NCI-H524 treated with DMSO at 0.1 percent for 48 hours (cell line): ENCODE results near the gene POGZ.
"Not testable (repeated sequence)": the region's sequence is repeated elsewhere in the genome, so short reads cannot be mapped to it uniquely, and the experiment has no call there.

Source experiments
- DNase-seq: peaks from one replicate; lab custom pipeline; 2025; lab: John Stamatoyannopoulos, UW

Gene POGZ

DNA sequence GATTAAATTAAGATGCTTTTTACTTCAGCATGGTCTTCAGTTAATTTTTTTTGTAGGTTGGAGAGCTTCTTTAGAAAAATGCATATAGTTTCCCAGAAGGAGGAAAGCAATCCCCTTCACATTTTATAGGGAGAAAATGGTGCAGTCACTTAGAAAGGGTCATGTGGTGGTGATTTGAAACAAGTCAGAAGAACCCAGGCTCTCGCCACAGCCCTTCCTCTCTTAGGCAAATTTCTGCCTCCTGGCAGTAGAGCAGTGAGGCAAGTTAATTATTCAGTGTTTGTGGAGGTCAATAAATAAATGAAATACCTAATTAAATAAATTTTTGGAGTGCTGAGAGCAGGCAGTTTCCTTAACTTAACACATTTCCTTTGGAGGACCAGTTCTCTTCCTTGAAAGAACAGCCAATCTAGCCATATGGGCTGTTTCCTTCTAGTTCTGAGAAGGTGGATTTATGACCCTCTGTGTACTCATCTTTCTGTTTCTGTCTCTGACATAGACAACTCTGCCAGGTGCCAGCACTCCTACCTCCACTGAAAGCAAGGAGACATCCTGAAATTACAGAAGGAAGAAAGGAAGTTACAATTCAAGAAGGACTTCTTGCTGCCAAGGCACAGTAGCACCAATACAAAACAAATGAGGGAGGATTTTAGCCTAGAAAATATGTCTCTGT, 19.0 kb upstream of the POGZ start:
- DNase-seq, result no peak

DNA sequence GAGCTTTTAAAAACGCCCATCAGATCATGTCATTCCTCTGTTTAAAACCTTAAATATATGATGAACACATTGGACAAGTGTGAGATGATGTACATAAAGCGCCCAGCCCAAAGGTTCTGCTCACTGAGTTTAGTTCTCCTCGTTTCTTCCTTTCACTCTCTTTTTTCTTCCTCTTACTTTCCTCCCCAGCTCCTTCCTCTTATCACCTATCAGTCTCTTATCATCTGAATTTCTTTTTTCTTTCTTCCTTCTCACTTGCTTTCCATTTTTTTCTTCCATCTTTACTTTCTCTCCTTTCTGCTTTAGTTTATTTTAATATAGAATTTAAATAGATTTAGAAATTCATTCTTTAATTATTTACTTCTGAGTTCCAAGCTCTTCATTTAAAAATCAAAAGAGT, 17.8 kb upstream of the POGZ start:
- no peak for DNase-seq

DNA sequence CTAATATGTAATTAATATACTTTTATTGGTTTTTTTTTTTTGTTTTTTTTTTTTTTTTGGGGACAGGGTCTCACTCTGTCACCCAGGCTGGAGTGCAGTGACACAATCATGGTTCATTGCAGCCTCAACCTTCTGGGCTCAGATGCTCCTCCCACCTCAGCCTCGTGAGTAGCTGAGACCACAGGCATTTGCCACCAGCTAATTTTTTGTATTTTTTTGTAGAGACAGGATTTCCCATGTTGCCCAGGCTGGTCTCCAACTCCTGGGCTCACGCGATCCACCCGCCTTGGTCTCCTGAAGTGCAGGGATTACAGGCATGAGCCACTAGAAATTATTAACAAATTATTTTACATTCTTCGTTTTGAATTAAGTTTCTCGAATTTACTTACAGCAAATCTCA, 16.8 kb upstream of the POGZ start:
- no peak for DNase-seq

DNA sequence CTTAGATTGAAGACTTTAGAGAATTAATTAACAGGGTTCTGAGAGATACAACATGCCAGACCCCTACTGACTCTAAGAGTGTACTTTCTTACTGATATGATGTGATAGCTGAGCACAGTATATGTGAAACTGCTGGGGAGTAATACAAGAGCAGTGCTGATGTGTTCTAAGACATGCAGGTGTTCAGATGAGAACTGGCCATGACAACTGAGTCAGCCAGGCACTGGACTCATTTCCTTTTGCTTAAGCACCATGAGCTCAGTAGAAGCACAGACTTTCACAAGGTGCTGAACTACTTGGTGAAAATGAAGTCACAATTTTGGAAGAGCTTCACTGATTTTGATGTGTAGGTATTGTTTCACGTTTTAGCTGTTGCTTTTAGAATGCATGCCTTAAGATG, 15.9 kb upstream of the POGZ start:
- no peak for DNase-seq

DNA sequence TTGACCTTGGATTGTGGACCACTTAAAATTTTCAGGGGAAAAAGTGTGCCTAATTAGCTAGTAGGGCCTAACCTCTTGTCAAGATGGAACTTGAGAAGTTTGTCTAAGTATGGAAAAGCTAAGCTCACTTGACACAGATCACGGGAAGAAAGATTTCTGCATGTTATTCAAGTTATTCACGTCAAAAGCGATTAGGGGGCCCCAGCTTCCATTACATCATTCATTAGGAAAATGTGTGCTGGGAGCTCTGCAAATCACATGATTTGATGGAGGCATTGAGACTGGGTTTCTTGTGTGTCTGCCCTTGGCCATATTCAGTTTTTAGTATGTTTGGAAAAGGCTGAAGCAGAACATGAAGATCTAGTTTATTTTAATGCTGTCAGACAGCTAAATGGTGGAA, 15.5 kb upstream of the POGZ start:
- DNase-seq, result no peak

DNA sequence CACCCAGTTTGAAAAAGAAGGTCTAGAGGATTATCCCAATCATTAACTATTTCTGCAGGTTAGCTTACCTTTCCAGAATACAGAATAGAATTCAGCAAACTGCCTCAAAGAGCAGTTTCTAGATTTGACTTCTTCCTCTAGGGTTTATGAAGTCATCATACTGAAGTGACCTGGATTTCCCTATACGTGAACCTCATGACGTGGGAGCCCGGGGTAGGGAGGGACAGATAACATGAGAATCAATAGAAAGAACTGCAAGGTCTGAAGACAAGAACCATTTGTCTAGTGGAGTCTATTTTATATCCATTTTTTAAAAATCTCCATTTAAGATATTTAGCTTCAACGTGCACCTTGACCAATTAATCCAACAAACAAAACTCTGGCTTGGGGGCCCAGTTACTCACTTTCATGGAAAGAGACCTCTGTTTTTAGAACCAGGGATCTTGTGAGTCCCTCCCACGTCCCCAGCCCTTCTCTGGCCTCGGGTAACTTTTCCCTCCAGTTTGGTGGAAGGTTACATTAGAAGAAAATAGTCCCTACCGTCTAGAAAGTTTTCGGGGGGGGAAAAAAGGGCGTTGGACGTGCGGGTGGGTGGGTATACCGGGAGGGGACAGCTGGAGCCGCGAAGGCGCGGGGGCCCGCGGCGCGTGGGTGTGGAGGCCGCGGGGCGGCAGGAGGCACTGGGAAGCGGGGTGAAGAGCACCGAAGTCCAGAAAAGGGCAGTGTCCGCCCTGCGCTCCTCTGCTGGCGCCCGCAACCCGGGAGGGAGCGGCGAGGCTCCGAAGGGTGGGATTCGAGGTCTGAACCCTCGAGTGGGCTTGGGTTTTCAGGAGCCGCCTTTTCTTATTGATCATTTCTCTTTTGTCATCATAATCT, 13.8 kb upstream of the POGZ start:
- no peak for DNase-seq

DNA sequence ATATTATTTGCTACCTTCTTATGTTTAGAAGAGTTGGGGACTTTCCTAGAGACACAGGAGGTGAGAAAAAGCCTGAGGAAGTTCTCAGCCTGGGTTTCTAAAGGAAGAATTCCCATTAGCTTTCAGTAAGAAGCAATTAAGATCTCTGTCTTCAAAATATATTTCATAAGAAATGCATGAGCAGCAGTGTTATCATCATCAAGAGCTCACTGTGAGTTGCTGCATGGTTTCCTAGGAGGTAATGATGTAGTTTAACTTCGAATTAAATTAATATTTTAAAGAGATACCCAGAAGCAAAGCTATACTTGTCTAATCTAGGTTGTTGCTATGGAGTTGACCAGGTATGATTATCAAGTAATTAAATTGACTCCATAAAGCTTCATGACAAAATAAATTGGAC, 5.7 kb upstream of the POGZ start:
- no peak for DNase-seq

DNA sequence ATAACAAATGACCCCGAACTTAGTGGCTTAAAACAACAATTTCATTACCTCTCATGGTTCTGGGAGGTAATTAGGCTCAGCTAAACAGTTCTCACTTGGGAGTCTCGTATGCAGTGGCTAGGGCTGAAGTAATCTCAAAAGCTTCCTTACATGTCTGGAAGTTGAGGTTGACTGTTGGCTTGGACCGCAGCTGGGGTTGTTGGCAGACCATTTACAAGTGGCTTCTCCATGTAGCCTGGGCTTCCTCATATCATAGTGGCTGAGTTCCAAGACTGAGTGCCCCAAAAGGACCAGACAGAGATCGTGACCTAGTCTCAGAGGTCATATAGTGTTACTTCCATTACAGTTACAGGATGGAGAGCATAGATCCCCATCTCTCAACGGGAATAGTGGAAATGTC, 2.4 kb upstream of the POGZ start:
- no peak for DNase-seq

DNA sequence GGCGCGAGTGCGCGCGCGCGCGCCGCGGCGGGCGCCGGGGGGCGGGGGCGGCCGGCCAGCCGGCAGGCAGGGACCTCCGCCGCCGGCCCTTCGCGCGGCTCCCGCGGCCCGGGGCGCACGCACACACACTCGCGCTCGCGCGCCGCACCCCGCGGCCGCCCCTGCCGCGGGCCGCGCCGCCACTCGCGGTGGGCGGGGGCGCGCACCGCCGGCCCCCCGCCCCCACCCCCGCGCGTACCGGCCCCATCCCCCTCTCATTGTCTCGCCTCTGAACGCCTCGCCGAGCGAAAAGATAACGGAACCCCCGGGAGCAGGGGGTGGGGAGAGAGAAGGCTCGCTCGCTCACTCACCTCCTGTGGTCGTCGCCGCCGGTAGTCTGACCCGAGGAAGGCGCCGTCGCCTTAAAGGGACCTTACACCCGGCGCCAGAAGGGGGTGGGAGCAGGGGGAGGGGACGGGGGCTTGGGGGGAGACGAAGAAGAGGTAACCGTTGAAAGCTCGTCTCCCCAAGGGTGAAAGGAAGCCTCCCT, 428 bp downstream of the POGZ start:
- DNase-seq, result no peak

DNA sequence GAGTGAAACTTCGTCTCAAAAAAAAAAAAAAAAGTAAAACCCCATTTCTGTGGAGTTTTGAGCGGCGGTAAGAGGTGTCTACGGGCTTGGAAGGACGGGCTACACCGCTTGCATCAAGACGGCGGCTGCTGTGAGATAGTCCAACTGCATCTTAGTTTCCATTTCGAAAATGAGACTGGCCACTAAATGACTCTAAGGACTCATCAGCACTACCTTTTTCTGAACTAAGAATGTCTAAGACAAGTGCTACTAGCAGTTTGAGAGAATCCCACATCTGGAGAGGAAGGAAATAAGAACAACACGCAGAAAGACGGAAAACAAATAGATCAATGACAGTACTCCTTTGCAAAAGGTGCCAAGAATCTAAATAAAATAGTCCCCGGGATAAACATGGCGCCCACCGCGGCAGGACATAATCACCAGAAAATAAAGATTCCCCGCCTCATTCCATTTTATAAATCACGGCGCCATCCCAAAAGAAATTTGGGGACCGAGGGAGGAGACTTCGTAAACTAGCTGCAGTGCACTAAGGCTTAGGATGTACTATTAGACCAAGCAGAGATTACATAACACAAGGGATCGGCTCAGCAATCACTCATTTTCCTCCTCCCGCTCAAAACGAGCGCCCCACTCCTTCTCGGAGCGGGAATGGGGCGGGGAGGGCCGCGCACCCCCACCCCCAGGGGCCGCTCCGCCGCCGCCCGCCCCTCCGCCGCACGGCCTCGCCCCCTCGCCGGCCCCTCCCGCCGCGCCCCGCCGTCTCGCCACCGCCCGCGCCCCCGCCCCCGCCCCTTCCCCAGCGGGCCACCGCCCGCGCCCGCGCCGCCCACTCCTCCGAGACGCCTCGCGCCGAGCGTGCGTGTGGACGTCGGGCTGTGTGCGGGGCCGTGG, 1.1 kb downstream of the POGZ start:
- DNase-seq, result peak; percentile 49

DNA sequence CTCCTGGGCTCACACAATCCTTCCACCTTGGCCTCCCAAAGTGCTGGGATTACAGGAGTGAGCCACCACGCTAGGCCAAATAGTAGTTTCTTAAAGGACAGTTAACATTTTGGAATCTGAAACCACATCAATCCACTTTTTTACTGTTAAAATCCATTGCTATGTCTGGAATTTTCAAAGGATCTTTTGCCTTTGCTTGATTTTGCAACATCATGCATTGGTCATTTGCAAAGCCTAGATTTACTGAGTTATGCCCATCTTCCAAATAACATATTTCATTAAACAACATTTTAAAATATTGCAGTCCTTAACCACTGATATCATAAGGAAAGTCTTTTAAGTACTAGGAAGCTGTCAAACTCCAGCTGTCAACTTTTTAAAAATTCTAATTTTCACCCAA, 3.3 kb downstream of the POGZ start:
- DNase-seq, result no peak

DNA sequence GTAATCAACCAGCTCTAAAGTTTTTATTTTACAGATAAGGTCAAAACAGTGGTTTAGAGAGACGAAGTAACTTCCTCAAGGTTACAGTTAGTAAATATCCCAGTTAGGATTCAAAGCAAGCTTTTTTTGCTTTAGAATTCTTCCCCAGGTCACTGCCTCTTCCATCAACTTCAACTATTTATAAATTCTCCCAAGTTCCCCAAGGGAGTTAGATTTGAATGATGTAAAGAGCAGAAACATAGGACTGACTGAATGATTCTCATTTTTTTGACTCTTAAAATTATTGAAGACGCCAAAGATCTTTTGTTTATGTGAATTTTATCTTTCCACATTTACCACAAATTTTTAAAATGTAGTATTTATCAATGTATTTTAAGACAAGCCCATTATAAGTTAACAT, 4.1 kb downstream of the POGZ start:
- DNase-seq, result no peak

DNA sequence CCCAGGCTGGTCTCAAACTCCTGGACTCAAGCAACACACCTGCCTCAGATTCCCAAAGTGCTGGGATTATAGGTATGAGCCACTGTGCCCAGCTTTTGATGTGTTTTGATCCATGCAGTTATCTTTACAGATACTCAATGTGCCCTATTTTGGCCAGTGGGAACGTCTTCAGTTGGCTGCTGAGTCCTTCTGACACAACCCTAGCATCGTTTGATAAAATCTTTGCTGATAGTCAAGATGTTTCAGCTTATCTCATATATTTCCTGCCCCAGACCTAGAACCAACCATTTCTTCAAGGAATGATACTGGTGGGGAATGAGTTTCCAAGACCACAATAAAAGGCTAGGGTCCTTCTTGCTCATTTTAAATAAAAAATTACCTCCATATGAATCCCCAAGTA, 11.6 kb downstream of the POGZ start:
- no peak for DNase-seq

DNA sequence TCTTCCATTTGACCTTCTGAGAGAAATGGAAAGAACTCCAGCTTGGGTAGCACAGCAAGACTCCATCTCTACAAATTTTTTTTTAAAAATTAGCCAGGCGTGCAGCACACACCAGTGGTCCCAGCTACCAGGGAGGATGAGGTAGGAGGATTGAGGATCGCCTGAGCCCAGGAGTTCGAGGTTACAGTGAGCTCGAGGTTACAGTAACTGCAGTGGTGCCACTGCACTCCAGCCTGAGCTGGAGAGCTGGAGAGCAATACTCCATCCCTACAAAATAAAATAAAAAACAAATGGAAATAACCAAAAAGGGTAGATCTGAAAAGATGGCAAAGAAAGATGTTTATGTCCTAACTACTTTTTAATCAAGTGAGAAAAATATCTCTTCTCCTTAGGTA, 14.5 kb downstream of the POGZ start:
- DNase-seq, result no peak

DNA sequence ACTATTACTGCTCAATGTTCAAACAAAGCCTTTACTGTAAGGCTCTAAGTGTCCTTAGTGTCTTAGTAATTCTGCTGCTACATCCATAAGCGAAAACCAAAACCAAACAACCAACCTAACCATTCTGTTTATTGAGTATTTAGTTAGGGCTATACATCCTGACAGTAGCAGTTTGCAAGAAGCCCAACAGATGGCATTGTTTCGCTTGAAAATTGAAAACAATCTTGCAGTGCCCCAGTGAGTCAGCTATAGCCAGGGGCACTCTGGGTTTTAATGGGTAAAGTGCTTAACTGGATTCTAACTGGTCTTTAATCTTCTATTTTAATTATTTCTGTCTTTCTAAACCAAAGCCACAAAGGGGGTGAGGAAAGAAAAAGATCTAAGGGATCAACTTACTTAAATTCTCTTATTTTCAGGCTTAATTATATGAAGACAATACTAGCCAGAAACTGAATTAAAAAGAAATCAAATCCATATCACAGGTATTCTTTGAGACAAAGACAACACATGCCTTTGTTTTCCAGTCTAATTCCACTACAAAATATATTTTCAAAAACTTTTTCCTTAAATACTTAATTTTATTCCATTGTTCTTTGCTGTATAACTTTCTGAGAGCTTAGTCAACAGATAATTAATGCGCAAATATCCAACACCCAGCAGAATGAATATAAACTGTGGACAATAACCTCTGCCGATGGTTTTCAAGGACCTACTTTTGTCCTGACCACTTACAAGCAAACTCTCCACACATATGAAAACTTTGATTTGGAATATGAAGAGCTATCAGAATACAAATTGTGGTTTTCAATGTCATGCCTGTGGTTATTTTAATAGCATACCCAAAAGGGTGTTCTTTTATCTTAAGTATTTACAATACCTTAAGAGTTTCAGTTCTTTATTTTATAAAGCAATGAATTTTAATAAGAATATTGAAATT, 15.2 kb downstream of the POGZ start:
- peak; percentile 2 for DNase-seq

DNA sequence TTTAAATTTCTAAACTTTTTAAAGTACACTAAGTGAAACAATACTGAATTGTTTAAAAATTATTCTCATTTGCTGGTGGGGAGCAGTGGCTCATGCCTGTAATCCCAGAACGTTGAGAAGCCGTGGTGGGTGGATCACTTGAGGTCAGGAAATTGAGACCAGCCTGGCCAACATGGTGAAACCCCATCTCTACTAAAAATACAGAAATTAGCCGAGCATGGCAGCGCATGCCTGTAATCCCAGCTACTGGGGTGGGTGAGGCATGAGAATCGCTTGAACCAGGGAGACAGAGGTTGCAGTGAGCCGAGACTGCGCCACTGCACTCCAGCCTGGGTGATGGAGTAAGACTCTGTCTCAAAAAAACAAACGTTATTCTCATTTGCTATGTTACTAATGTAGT, 21.9 kb downstream of the POGZ start:
- DNase-seq, result not testable (repeated sequence)

DNA sequence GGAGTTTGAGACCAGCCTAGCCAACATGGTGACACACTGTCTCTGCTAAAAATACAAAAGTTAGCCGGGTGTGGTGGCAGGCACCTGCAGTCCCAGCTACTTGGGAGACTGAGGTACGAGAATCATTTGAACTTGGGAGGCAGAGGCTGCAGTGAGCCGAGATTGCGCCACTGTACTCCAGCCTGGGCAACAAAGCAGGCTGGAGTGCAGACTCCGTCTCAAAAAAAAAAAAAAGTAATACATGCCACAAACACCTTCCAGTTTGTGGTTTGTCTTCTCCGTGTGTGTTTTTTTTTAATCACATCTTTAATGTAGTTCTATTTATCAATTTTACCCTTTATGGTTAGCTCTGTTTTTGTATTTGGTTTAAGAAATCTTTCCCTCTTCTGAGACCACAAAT, 22.3 kb downstream of the POGZ start:
- no peak for DNase-seq

DNA sequence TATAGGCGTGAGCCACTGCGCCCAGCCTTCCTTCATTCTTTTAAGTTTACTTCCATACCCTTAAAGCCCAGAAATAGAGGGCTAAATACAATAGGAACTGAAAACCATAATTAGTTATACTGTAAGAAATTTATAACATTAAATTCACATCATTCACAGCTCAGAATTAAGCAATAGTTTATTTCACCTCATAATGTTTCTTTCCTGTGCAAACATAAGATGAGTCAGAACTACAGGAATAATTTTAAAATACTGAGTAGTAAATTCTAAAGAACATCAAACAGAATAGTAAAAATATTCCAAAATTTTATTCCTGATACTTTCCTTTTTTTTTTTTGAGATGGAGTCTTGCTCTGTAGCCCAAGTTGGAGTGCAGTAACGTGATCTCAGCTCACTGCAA, 24.1 kb downstream of the POGZ start:
- DNase-seq, result no peak

DNA sequence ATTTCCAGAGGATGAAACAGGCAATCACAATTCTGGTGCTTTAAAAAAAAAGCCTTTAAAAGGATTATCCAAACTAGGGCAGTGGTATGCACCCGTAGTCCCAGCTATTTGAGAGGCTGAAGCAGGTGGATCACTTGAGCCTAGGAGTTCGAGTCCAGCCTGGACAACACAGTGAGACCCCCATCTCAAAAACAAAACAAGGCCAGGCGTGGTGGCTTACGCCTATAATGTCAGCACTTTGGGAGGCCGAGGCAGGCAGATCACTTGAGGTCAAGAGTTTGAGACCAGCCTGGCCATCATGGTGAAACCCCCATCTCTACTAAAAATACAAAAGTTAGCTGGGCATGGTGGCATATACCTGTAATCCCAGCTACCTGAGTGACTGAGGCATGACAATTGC, 25.5 kb downstream of the POGZ start:
- not testable (repeated sequence) for DNase-seq

DNA sequence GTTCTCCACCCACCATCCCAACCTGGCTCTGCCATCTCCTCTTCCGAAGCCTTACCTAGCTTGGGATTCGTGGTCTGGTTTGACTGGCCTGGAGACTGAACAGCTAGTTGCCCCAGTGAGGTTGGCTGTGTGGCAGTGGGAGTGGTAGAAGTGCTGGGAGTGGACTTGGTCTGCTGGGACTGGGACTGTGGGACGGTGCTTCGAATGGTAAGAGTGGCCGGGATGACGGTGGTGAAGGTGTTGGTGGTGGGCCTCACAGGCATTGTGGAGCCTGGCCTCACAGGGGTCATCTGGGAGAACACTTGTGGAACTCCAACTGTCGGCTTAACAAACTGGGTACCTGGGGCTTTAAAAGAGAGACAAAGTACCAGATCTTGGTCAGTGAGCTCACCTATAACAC, 31.2 kb downstream of the POGZ start:
- no peak for DNase-seq

DNA sequence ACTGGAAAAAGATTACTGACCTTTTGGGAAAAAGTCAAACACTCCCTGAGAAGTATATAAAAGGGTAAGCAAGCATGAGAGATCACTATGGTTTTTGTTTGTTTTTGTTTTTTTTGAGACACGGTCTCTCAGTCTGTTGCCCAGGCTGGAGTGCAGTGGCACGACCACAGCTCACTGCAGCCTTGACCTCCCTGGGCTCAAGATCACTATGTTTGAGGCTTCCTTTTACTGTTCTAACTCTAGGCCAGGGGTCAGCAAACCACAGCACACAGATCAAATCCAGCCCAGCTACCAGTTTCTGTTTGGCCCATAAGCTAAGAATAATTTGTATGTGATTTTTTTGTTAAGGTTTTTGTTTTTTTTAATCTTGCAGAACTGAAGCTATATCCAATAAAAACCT, 34.2 kb downstream of the POGZ start:
- DNase-seq, result no peak
